HepG2 (cell line): ENCODE data around the gene RPL18. TPM values are rescaled to one million over a fixed set of nuclear protein-coding genes. Genes with fewer than 3 reads are reported as not detected.

Source experiments
- CENPT ChIP-seq: sonication (generic); formaldehyde crosslinking; IDR thresholded peaks from 2 replicates; pipeline ENCODE4 v1.8.0; 2022; ENCODE audit warnings: low read depth, mild to moderate bottlenecking, moderate library complexity, missing genetic modification reagents
- HIVEP1 ChIP-seq: sonication (generic); formaldehyde crosslinking; IDR thresholded peaks from 2 replicates; pipeline ENCODE4 v1.4.0; 2020; ENCODE audit warnings: mild to moderate bottlenecking, missing genetic modification reagents
- MAFF ChIP-seq: IDR thresholded peaks from 2 replicates; pipeline ENCODE4 v1.6.1; 2011; ENCODE audit warnings: low read depth, low read length, improper control_type of control experiment
- MAFG ChIP-seq: sonication (generic); formaldehyde crosslinking; IDR thresholded peaks from 2 replicates; pipeline ENCODE4 v1.5.1; 2020; ENCODE audit warnings: mild to moderate bottlenecking, missing genetic modification reagents
- MXD1 ChIP-seq: sonication (generic); formaldehyde crosslinking; IDR thresholded peaks from 2 replicates; pipeline ENCODE4 v1.4.0; 2020; ENCODE audit warnings: mild to moderate bottlenecking, missing genetic modification reagents
- PAWR ChIP-seq: sonication (generic); formaldehyde crosslinking; IDR thresholded peaks from 2 replicates; pipeline ENCODE4 v1.4.0; 2020; ENCODE audit warnings: missing genetic modification reagents, mild to moderate bottlenecking, borderline replicate concordance
- PITX1 ChIP-seq: sonication (generic); formaldehyde crosslinking; IDR thresholded peaks from 2 replicates; pipeline ENCODE4 v1.5.1; 2020; ENCODE audit warnings: mild to moderate bottlenecking, missing genetic modification reagents
- RFX3 ChIP-seq: IDR thresholded peaks from 2 replicates; pipeline ENCODE4 v1.6.1; 2016; ENCODE audit warnings: missing biosample characterization, missing genetic modification reagents
- ZBTB25 ChIP-seq: IDR thresholded peaks from 2 replicates; pipeline ENCODE4 v1.6.1; 2018; ENCODE audit warnings: missing genetic modification reagents
- ZNF530 ChIP-seq: sonication (generic); formaldehyde crosslinking; IDR thresholded peaks from 2 replicates; pipeline ENCODE4 v1.5.0; 2020; ENCODE audit warnings: low read depth, mild to moderate bottlenecking, missing genetic modification reagents
- ZNF543 ChIP-seq: sonication (generic); formaldehyde crosslinking; IDR thresholded peaks from 2 replicates; pipeline ENCODE4 v1.4.0; 2020; ENCODE audit warnings: mild to moderate bottlenecking, missing genetic modification reagents
- ZNF577 ChIP-seq: sonication (generic); formaldehyde crosslinking; IDR thresholded peaks from 2 replicates; pipeline ENCODE4 v1.4.0; 2020; ENCODE audit warnings: mild to moderate bottlenecking, low read depth, missing genetic modification reagents, borderline replicate concordance
- ZNF678 ChIP-seq: sonication (generic); formaldehyde crosslinking; IDR thresholded peaks from 2 replicates; pipeline ENCODE4 v1.4.0; 2020; ENCODE audit warnings: mild to moderate bottlenecking, missing genetic modification reagents
- ZNF792 ChIP-seq: IDR thresholded peaks from 2 replicates; pipeline ENCODE4 v1.6.1; 2016
- polyA plus RNA-seq, 8 experiments: library from polyadenylated mRNA; depleted of rRNA in 3 of 8; stranded (reverse) in 7 of 8; unstranded in 1 of 8; fragments of >200 nt; fragmentation: Illumina TruSeq in 4 of 8; extraction: Trizol in 4 of 8; gene quantifications; 2 replicates each; pipeline versions ENCODE4 v1.2.1 to v1.2.3, GENCODE V29; 2011 to 2016; ENCODE audit warnings: low read depth in 4 of 8, missing spikeins in 1 of 8, mixed read lengths in 1 of 8; ENCODE audit not compliant: insufficient read depth in 1 of 8
- total RNA-seq, 5 experiments: library from RNA; depleted of rRNA; stranded (reverse); fragments of >200 nt; fragmentation: Illumina TruSeq; extraction: Trizol; gene quantifications; 2 replicates each; pipeline ENCODE4 v1.2.3, GENCODE V29; 2016; ENCODE audit warnings: low read depth in 1 of 5
- TF ChIP-seq, protein P1 (sequence below): sonication (generic); formaldehyde crosslinking; IDR thresholded peaks from 2 replicates; pipeline ENCODE4 v1.4.0; 2020; ENCODE audit warnings: missing genetic modification reagents
- TF ChIP-seq, protein P2 (sequence below): sonication (generic); formaldehyde crosslinking; IDR thresholded peaks from 2 replicates; pipeline ENCODE4 v1.5.0; 2020; ENCODE audit warnings: missing genetic modification reagents
- TF ChIP-seq, protein P3 (sequence below): sonication (generic); formaldehyde crosslinking; IDR thresholded peaks from 2 replicates; pipeline ENCODE4 v1.5.1; 2020; ENCODE audit warnings: missing genetic modification reagents, mild to moderate bottlenecking, borderline replicate concordance
- TF ChIP-seq, protein P4 (sequence below): sonication (generic); formaldehyde crosslinking; IDR thresholded peaks from 2 replicates; pipeline ENCODE4 v1.5.1; 2020; ENCODE audit warnings: mild to moderate bottlenecking, missing genetic modification reagents, moderate library complexity

Gene RPL18
- total and polyA plus RNA-seq, 2 of the 13 experiments (the other 11 are each of a cell fraction or from before 2014, with no cell fraction given), result 1,485 to 1,639 TPM

DNA sequence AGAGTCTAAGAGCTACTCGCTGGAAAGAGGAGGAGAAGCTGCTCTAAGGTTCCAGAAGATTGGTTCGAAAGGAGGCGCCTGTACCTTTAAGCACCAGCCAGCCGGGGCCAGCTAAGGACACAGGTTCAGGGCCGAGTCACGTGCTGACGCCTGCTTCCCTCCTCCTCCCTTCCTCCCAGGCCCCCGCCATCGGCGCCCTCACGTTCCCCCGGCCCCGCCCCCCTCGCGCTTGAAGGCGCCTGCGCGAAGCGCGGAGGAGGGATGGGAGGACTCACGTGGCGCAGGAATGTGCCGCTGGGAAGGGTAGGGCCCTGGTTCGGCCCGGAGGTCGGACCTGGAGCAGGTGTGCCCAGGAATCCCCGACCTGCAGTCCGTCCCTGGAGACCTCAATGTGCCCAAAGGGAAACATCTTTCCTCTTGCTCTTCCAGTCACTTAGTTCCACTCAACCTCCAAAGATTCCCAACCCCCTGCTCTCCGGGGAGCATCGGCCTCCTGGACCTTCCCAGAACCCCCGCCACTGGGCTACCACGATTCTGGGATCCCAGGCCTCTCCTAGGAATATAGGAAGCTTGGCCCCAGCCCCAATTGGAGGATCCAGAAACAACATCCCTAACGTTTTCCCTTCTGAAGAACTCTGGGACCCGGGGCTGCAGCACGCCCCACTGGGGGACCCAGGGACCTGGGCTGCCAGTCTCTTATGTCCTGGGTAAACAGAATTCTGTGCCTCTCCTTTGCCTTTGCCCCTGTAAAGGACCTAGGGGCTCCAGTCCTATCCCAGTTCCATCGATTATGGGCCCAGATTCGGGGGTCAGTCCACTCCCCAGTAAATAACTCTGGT is 15.7 kb upstream of the RPL18 start (continued):
- no peak for TF ChIP-seq ZNF530 (CRISPR knock-in tag)
- no peak for TF ChIP-seq MXD1 (CRISPR knock-in tag)
- TF ChIP-seq, protein P1, sequence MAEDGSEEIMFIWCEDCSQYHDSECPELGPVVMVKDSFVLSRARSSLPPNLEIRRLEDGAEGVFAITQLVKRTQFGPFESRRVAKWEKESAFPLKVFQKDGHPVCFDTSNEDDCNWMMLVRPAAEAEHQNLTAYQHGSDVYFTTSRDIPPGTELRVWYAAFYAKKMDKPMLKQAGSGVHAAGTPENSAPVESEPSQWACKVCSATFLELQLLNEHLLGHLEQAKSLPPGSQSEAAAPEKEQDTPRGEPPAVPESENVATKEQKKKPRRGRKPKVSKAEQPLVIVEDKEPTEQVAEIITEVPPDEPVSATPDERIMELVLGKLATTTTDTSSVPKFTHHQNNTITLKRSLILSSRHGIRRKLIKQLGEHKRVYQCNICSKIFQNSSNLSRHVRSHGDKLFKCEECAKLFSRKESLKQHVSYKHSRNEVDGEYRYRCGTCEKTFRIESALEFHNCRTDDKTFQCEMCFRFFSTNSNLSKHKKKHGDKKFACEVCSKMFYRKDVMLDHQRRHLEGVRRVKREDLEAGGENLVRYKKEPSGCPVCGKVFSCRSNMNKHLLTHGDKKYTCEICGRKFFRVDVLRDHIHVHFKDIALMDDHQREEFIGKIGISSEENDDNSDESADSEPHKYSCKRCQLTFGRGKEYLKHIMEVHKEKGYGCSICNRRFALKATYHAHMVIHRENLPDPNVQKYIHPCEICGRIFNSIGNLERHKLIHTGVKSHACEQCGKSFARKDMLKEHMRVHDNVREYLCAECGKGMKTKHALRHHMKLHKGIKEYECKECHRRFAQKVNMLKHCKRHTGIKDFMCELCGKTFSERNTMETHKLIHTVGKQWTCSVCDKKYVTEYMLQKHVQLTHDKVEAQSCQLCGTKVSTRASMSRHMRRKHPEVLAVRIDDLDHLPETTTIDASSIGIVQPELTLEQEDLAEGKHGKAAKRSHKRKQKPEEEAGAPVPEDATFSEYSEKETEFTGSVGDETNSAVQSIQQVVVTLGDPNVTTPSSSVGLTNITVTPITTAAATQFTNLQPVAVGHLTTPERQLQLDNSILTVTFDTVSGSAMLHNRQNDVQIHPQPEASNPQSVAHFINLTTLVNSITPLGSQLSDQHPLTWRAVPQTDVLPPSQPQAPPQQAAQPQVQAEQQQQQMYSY (CRISPR knock-in tag), result peak; percentile 49; the same call in 1 of the 2 replicates
- TF ChIP-seq, protein P2, sequence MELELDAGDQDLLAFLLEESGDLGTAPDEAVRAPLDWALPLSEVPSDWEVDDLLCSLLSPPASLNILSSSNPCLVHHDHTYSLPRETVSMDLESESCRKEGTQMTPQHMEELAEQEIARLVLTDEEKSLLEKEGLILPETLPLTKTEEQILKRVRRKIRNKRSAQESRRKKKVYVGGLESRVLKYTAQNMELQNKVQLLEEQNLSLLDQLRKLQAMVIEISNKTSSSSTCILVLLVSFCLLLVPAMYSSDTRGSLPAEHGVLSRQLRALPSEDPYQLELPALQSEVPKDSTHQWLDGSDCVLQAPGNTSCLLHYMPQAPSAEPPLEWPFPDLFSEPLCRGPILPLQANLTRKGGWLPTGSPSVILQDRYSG, result no peak
- no peak for TF ChIP-seq ZNF577
- TF ChIP-seq, protein P3, sequence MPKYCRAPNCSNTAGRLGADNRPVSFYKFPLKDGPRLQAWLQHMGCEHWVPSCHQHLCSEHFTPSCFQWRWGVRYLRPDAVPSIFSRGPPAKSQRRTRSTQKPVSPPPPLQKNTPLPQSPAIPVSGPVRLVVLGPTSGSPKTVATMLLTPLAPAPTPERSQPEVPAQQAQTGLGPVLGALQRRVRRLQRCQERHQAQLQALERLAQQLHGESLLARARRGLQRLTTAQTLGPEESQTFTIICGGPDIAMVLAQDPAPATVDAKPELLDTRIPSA (CRISPR knock-in tag), result no peak
- peak; percentile 22; the same call in 1 of the 2 replicates for TF ChIP-seq ZNF792
- no peak for TF ChIP-seq PAWR
- TF ChIP-seq CENPT (CRISPR knock-in tag), result no peak
- TF ChIP-seq PITX1 (CRISPR knock-in tag), result no peak
- TF ChIP-seq HIVEP1 (CRISPR knock-in tag), result no peak
- peak; percentile 24; the same call in 1 of the 2 replicates for TF ChIP-seq ZNF543
- 0 out of 2 replicates have a peak, but pooled peaks have one; percentile 55 for TF ChIP-seq ZNF678
- peak; percentile 44; the same call in 1 of the 2 replicates for TF ChIP-seq ZBTB25 (CRISPR knock-in tag)
- TF ChIP-seq MAFG (CRISPR knock-in tag), result no peak
- no peak for TF ChIP-seq MAFF
- TF ChIP-seq RFX3 (CRISPR knock-in tag), result no peak
- TF ChIP-seq, protein P4, sequence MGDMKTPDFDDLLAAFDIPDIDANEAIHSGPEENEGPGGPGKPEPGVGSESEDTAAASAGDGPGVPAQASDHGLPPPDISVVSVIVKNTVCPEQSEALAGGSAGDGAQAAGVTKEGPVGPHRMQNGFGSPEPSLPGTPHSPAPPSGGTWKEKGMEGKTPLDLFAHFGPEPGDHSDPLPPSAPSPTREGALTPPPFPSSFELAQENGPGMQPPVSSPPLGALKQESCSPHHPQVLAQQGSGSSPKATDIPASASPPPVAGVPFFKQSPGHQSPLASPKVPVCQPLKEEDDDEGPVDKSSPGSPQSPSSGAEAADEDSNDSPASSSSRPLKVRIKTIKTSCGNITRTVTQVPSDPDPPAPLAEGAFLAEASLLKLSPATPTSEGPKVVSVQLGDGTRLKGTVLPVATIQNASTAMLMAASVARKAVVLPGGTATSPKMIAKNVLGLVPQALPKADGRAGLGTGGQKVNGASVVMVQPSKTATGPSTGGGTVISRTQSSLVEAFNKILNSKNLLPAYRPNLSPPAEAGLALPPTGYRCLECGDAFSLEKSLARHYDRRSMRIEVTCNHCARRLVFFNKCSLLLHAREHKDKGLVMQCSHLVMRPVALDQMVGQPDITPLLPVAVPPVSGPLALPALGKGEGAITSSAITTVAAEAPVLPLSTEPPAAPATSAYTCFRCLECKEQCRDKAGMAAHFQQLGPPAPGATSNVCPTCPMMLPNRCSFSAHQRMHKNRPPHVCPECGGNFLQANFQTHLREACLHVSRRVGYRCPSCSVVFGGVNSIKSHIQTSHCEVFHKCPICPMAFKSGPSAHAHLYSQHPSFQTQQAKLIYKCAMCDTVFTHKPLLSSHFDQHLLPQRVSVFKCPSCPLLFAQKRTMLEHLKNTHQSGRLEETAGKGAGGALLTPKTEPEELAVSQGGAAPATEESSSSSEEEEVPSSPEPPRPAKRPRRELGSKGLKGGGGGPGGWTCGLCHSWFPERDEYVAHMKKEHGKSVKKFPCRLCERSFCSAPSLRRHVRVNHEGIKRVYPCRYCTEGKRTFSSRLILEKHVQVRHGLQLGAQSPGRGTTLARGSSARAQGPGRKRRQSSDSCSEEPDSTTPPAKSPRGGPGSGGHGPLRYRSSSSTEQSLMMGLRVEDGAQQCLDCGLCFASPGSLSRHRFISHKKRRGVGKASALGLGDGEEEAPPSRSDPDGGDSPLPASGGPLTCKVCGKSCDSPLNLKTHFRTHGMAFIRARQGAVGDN (CRISPR knock-in tag), result peak; percentile 96
